ENCODE measurements around the gene GNMT.

GNMT gene

DNA sequence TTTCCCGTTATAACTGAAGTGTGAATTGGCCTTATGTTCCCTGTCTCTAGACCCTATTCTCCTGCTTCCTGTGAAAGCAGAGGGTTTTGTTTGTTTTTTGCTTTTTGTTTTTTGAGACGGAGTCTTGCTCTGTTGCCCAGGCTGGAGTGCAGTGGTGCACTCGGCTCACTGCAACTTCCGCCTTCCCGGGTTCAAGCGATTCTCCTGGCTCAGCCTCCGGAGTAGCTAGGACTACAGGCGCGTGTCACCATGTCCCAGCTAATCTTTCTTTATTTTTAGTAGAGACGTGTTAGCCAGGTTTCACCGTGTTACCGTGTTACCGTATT is 674 bp upstream of the GNMT start:
- Mint-ChIP-seq H3K27me3 (no peaks in the 10 kb centered on the region), H3K4me1 (ENCODE audit: low read depth in 2 of 2) (peaks cover 0 to 11% of the 10 kb centered on the region in 2 donors), H3K36me3 (ENCODE audit: insufficient read depth) (peaks cover 8% of the 10 kb centered on the region), H3K4me3 (peak overlapping the region in 1 of 2 donors; percentile 85), H3K9me3 (no peaks in the 10 kb centered on the region), H3K27ac (peak overlapping the region; percentile 80 to 90)
- no peak for ATAC-seq (replicated peaks)
- DNase-seq = no peak

DNA sequence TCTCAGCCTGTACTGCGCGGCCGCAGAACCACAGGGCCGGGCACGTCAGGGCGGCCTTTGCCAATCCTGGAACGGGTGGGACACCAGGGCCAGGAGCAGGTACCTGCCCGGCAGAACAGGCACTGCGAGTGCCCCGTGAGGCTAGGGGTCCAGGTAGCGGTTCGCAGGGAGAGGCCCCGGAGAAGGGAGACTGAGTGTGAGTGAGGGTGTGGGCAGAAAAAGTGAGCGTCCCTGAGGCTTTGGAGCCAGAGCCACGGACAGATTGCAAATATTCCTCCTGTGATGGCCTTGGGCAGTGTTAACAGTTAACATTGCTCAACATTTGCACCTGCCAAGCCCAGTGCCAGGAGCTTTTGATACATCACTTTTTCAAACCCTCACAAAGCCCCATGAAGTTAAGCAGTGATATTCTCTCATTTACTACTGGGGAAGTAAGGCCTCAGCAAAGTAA is 491 bp downstream of the GNMT start:
- no peaks in the 10 kb centered on the region for H3K9me3 Mint-ChIP-seq
- H3K27me3 Mint-ChIP-seq = no peaks in the 10 kb centered on the region
- H3K4me3 Mint-ChIP-seq = peak overlapping the region; percentile 63 to 85
- peaks cover 0 to 11% of the 10 kb centered on the region in 2 donors for H3K4me1 Mint-ChIP-seq (ENCODE audit: low read depth in 2 of 2)
- no peak for DNase-seq
- H3K36me3 Mint-ChIP-seq (ENCODE audit: insufficient read depth) = peaks cover 8% of the 10 kb centered on the region
- ATAC-seq (replicated peaks) = no peak
- no peak overlapping the region for H3K27ac Mint-ChIP-seq

GRCh38 chr6:42962096-42962495 is 1.5 kb downstream of the GNMT start:
- Mint-ChIP-seq H3K4me3 (peak overlapping the region in 1 of 2 donors; percentile 42), H3K27ac (no peak overlapping the region), H3K4me1 (ENCODE audit: low read depth in 2 of 2) (peaks cover 0 to 11% of the 10 kb centered on the region in 2 donors), H3K36me3 (ENCODE audit: insufficient read depth) (peaks cover 8% of the 10 kb centered on the region), H3K9me3 (no peaks in the 10 kb centered on the region), H3K27me3 (no peaks in the 10 kb centered on the region)
- DNase-seq (no peak), ATAC-seq (replicated peaks) (no peak)

DNA sequence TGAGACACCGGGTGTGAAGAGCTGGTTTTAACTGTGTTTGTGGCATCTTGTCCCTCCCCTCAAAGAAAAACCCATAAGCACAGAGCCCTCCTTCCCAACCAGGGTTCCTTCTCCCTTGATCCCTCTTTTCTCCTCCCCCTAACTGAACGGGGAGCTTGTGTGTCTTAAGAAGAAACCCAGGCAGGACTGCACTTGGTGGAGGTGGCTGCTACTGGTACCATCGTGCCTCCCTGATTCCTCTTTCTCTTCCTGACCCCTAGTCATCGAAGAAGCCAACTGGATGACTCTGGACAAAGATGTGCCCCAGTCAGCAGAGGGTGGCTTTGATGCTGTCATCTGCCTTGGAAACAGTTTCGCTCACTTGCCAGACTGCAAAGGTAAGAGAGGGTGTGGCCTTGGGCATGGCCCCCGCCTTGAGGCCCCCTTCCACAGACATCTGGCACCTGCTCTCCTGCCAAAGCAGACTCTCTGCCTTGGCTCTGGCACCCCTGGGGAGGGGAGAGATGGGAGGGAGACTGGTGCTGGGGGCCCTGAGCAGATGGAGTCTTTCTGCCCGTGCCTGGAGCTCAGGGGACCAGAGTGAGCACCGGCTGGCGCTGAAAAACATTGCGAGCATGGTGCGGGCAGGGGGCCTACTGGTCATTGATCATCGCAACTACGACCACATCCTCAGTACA is 2.1 kb downstream of the GNMT start:
- no peak for DNase-seq
- no peak overlapping the region for H3K4me3 Mint-ChIP-seq

DNA sequence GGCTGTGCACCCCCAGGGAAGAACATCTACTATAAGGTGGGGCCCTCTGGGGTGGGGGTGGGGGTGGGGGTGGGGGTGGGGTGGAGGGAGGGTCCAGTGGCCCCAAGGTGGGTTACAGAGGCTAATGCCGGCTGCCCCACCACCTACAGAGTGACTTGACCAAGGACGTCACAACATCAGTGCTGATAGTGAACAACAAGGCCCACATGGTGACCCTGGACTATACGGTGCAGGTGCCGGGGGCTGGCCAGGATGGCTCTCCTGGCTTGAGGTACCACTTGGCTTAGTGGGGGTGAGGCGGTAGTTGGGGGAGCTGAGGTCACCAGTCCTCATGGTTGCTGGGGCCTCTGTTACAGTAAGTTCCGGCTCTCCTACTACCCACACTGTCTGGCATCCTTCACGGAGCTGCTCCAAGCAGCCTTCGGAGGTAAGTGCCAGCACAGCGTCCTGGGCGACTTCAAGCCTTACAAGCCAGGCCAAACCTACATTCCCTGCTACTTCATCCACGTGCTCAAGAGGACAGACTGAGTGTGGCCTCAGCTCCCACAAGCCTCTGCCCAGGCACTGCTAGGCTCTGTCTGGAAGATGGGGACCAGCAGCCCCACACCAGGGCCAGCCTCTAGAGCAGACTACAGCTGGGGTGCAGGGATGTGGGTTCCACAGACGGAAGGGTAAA is 2.8 kb downstream of the GNMT start:
- peaks cover 8% of the 10 kb centered on the region for H3K36me3 Mint-ChIP-seq (ENCODE audit: insufficient read depth)

More for the DNA sequence above, 2.1 kb downstream of the GNMT start:
- no peak for ATAC-seq (replicated peaks)
- Mint-ChIP-seq H3K27me3 (no peaks in the 10 kb centered on the region), H3K36me3 (ENCODE audit: insufficient read depth) (peaks cover 8% of the 10 kb centered on the region), H3K4me1 (ENCODE audit: low read depth in 2 of 2) (peaks cover 0 to 12% of the 10 kb centered on the region in 2 donors), H3K27ac (no peak overlapping the region), H3K9me3 (no peaks in the 10 kb centered on the region)

DNA sequence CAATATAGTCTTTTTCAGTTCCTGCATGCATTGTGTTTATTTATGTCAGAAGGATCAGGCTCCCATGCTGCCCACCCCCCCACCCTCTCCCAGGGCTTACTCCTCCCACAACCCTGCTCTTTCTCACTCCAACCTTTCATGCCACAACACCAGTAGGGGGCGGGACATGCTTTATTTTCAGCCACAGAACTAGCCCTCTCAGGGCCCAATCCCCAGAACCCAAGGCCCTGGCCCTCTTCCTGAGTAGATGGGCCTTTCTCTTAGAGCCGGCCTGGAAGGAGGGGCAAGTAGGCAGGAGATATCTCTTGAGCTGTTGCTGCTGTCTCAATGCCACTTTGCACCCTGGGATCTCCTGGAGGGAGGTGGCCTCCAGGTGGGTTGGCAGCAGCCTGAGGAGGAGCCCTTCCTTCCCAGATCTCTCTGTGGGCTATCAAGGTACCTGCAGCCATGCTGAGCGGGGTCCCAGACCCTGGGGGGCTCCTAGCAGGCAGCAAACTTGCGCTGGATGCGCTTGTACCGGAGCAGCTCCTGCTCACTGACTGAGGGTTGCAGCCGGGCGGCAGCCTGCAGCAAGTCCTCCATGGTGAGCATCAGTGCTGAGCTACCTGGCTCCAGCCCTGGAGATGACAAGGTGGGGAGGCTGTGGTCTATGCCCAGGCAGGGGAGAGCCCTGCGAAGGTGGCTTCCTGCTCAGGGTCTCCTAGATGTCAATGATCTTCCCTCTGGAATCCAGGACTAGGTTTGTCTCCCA is 3.5 kb downstream of the GNMT start:
- ATAC-seq (replicated peaks) = no peak
- Mint-ChIP-seq H3K4me1 (ENCODE audit: low read depth in 2 of 2) (peaks cover 0 to 12% of the 10 kb centered on the region in 2 donors), H3K27ac (peak overlapping the region in 1 of 2 donors; percentile 53), H3K4me3 (no peak overlapping the region), H3K36me3 (ENCODE audit: insufficient read depth) (peaks cover 8% of the 10 kb centered on the region), H3K27me3 (no peaks in the 10 kb centered on the region), H3K9me3 (no peaks in the 10 kb centered on the region)
- no peak for DNase-seq

More for the DNA sequence above, 2.8 kb downstream of the GNMT start:
- Mint-ChIP-seq H3K4me3 (no peak overlapping the region), H3K27me3 (no peaks in the 10 kb centered on the region), H3K27ac (no peak overlapping the region), H3K9me3 (no peaks in the 10 kb centered on the region), H3K4me1 (ENCODE audit: low read depth in 2 of 2) (peaks cover 0 to 12% of the 10 kb centered on the region in 2 donors)
- ATAC-seq (replicated peaks) (no peak), DNase-seq (no peak)

GRCh38 chr6:42966571-42966970 is 6.0 kb downstream of the GNMT start:
- Mint-ChIP-seq H3K4me3 (no peak overlapping the region), H3K27me3 (no peaks in the 10 kb centered on the region), H3K36me3 (ENCODE audit: insufficient read depth) (peaks cover 8% of the 10 kb centered on the region), H3K9me3 (no peaks in the 10 kb centered on the region), H3K27ac (peak overlapping the region in 1 of 2 donors; percentile 65), H3K4me1 (ENCODE audit: low read depth in 2 of 2) (peaks cover 3 to 4% of the 10 kb centered on the region in 2 donors)
- no peak for DNase-seq
- ATAC-seq (replicated peaks) = no peak

GRCh38 chr6:42967228-42967627 is 6.7 kb downstream of the GNMT start:
- ATAC-seq (replicated peaks) (no peak), DNase-seq (no peak)
- Mint-ChIP-seq H3K4me1 (ENCODE audit: low read depth in 2 of 2) (peaks cover 4 to 6% of the 10 kb centered on the region in 2 donors), H3K36me3 (ENCODE audit: insufficient read depth) (peaks cover 5% of the 10 kb centered on the region), H3K27ac (no peak overlapping the region), H3K9me3 (no peaks in the 10 kb centered on the region), H3K27me3 (no peaks in the 10 kb centered on the region), H3K4me3 (no peak overlapping the region)

GRCh38 chr6:42968126-42968701 is 7.7 kb downstream of the GNMT start:
- Mint-ChIP-seq H3K36me3 (ENCODE audit: insufficient read depth) (peaks cover 5% of the 10 kb centered on the region), H3K9me3 (no peaks in the 10 kb centered on the region), H3K4me3 (no peak overlapping the region)

DNA sequence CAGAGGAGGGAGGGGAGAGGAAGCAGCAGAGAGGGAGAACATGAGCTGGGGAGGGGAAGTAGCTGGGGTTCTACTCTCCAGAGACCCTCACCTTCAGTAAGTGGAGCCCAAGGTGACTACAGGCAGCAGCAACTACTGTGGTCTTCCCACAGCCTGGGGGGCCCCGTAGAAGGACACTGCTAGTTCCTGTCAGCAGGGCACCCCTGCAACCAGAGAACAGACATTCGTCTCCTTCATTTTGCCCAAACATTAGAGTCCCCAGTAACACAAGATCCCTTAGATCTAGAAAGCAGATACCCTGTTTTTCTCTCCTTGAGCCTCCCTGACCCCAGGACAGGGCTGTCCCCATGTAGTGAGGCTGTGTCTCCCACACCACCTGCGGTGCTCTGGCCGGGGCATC is 8.2 kb downstream of the GNMT start:
- ATAC-seq (replicated peaks) (no peak), DNase-seq (no peak)
- no peaks in the 10 kb centered on the region for H3K9me3 Mint-ChIP-seq
- H3K36me3 Mint-ChIP-seq (ENCODE audit: insufficient read depth) = peaks cover 5% of the 10 kb centered on the region
- no peaks in the 10 kb centered on the region for H3K27me3 Mint-ChIP-seq
- no peak overlapping the region for H3K4me3 Mint-ChIP-seq
- H3K27ac Mint-ChIP-seq = no peak overlapping the region
- H3K4me1 Mint-ChIP-seq (ENCODE audit: low read depth in 2 of 2) = peaks cover 4 to 7% of the 10 kb centered on the region in 2 donors

More at GRCh38 chr6:42968126-42968701, 7.7 kb downstream of the GNMT start:
- Mint-ChIP-seq H3K27me3 (no peaks in the 10 kb centered on the region), H3K4me1 (ENCODE audit: low read depth in 2 of 2) (peaks cover 4 to 6% of the 10 kb centered on the region in 2 donors), H3K27ac (peak overlapping the region in 1 of 2 donors; percentile 28)
- ATAC-seq (replicated peaks) (no peak), DNase-seq (no peak)

DNA sequence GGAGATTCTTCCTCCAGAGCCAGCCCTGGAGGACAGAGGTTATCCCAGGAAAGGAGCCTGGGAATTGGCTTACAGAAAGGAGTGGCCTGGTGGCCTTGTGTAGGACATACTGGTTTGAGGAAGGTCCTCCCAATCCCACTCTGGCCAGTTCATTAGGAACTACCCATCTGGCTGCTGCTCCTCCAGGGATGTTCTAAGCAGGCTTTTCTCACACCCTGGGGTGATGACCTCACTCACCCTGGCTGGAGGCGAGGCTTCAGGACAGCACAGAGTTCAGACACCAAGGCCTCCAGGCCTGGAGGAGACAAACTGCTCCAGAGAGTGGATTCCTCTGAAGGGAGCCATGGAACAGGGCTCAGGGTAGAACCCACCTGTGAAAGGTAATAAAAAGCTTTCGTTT is 8.9 kb downstream of the GNMT start:
- Mint-ChIP-seq H3K27me3 (no peaks in the 10 kb centered on the region), H3K4me1 (ENCODE audit: low read depth in 2 of 2) (peaks cover 4 to 9% of the 10 kb centered on the region in 2 donors), H3K9me3 (no peaks in the 10 kb centered on the region), H3K4me3 (no peak overlapping the region), H3K36me3 (ENCODE audit: insufficient read depth) (peaks cover 4% of the 10 kb centered on the region), H3K27ac (no peak overlapping the region)
- no peak for DNase-seq
- ATAC-seq (replicated peaks) = no peak

DNA sequence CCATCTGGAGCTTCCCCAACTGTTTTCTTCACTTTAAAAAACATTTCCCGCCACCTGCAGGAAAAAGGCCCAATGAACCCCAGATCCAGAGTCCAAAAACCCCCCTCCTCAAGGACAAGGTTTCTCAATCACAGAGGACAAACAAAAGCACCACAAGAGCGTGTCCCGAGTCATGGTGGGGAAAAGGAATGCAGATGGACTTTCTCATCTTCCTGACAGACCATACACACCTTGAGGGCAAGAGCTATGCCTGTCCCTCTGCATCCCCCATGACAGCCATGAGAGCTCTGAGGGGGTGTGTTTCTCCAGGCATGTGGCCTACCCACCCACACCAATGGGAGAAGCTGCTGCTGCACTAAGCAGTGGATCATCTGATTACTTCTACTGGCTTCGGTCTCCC is 9.4 kb downstream of the GNMT start:
- DNase-seq (no peak), ATAC-seq (replicated peaks) (no peak)
- Mint-ChIP-seq H3K4me3 (no peak overlapping the region), H3K9me3 (no peaks in the 10 kb centered on the region), H3K36me3 (ENCODE audit: insufficient read depth) (no peaks in the 10 kb centered on the region), H3K27ac (no peak overlapping the region), H3K4me1 (ENCODE audit: low read depth in 2 of 2) (peaks cover 4 to 9% of the 10 kb centered on the region in 2 donors), H3K27me3 (no peaks in the 10 kb centered on the region)

- Mint-ChIP-seq H3K9me3 (no peaks in the 10 kb centered on the region), H3K4me3 (no peak overlapping the region), H3K27me3 (no peaks in the 10 kb centered on the region), H3K36me3 (ENCODE audit: insufficient read depth) (no peaks in the 10 kb centered on the region), H3K27ac (peak overlapping the region in 1 of 2 donors; percentile 44), H3K4me1 (ENCODE audit: low read depth in 2 of 2) (peaks cover 9 to 10% of the 10 kb centered on the region in 2 donors)
- no peak for DNase-seq
- ATAC-seq (replicated peaks) = no peak
These were observed 10.5 kb downstream of the GNMT start for GRCh38 chr6:42970871-42971612.

All from effector memory CD8-positive, alpha-beta T cell (primary cell).